HS-5 (cell line): ENCODE data around the gene ZNF454.

Experiments used
- DNase-seq: peaks from one replicate; pipeline ENCODE4 v3.0.0-alpha.2; 2012; ENCODE audit warnings: low read depth

The ZNF454 gene

GRCh38 chr5:178940569-178941360 is at the start of gene ZNF454:
Gene ZNF454 (plus strand): TSS chr5:178941198. CDS start chr5:178942792, 1,594 bp downstream.
- DNase-seq: no peak

- DNase-seq: no peak
Measured at GRCh38 chr5:178895615-178896571, 45.1 kb upstream of the ZNF454 start, which contains the start of gene ZFP2. Gene ZFP2 (plus strand): TSS chr5:178895913. CDS start chr5:178931314, 35,401 bp downstream.

GRCh38 chr5:178899289-178899688 is 41.7 kb upstream of the ZNF454 start:
- no peak for DNase-seq

- DNase-seq: no peak
Measured at GRCh38 chr5:178902849-178903248, 38.1 kb upstream of the ZNF454 start.

GRCh38 chr5:178931846-178932760 is 8.9 kb upstream of the ZNF454 start:
- DNase-seq: no peak

- DNase-seq: no peak
Measured at GRCh38 chr5:178941361-178941760, 363 bp downstream of the ZNF454 start.

GRCh38 chr5:178965465-178966055 is 24.6 kb downstream of the ZNF454 start:
- no peak for DNase-seq

GRCh38 chr5:178981381-178981780 is 40.4 kb downstream of the ZNF454 start:
- no peak for DNase-seq

GRCh38 chr5:178982941-178983340 is 41.9 kb downstream of the ZNF454 start:
- no peak for DNase-seq

- no peak for DNase-seq
Measured at GRCh38 chr5:178983728-178984127, 42.7 kb downstream of the ZNF454 start.

GRCh38 chr5:178984145-178985072 is 43.4 kb downstream of the ZNF454 start:
- no peak for DNase-seq

GRCh38 chr5:178986326-178986960 is 45.4 kb downstream of the ZNF454 start:
- DNase-seq: no peak

- DNase-seq: no peak
Measured at GRCh38 chr5:178988436-178989220, 47.6 kb downstream of the ZNF454 start.

- DNase-seq: no peak
Measured at GRCh38 chr5:178989311-178989710, 48.3 kb downstream of the ZNF454 start.

GRCh38 chr5:178990491-178990890 is 49.5 kb downstream of the ZNF454 start:
- no peak for DNase-seq

- DNase-seq: no peak
Measured at GRCh38 chr5:178991190-178992145, 50.5 kb downstream of the ZNF454 start.

- no peak for DNase-seq
Measured at GRCh38 chr5:178992291-178992895, 51.4 kb downstream of the ZNF454 start.
